ENCODE results near the gene DKC1.
"Not testable (repeated sequence)": the region's sequence is repeated elsewhere in the genome, so short reads cannot be mapped to it uniquely, and the experiment has no call there.

DKC1 gene

DNA sequence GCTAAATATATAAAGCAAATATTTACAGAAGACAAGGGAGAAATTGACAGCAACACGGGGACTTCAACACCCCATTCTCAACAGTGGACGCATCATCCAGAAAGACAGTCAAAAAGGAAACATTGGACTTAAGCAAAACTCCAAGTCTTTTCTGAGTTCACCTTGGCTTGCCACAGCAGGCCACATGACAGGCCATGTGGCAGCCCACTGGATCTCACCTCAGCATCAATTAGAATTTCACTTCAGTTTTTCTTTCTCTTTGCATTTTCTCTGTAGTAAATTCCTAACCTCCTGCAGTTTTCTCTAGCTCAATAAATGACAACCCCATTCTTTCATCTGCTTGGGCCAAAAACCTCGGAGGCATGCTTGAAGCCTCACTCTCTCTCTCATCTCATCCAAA lies 59.4 kb downstream of the DKC1 start:
- no peak overlapping the region for H3K4me3 ChIP-seq (ENCODE audit: low read length)
- H3K4me2 ChIP-seq (ENCODE audit: low read length) = no peak overlapping the region
- H3K9me3 ChIP-seq (ENCODE audit: control insufficient read depth, insufficient read depth, low read length) = no peaks in the 10 kb centered on the region
- H3K4me1 ChIP-seq (ENCODE audit: control insufficient read depth, low read length) = peaks cover 18% of the 10 kb centered on the region
- no peaks in the 10 kb centered on the region for H3K27me3 ChIP-seq (ENCODE audit: control insufficient read depth, low read length)
- H3K36me3 ChIP-seq (ENCODE audit: control insufficient read depth, low read length) = no peaks in the 10 kb centered on the region
- no peaks in the 10 kb centered on the region for H3F3A ChIP-seq (ENCODE audit: control insufficient read depth, insufficient read depth)
- H3K27ac ChIP-seq (ENCODE audit: low read depth, low read length) = no peak overlapping the region
- no peak for TF ChIP-seq EZH2phosphoT487 (IDR thresholded peaks at IDR 0.05; ENCODE audit: borderline replicate concordance, low read length)
- TF ChIP-seq, protein P1, sequence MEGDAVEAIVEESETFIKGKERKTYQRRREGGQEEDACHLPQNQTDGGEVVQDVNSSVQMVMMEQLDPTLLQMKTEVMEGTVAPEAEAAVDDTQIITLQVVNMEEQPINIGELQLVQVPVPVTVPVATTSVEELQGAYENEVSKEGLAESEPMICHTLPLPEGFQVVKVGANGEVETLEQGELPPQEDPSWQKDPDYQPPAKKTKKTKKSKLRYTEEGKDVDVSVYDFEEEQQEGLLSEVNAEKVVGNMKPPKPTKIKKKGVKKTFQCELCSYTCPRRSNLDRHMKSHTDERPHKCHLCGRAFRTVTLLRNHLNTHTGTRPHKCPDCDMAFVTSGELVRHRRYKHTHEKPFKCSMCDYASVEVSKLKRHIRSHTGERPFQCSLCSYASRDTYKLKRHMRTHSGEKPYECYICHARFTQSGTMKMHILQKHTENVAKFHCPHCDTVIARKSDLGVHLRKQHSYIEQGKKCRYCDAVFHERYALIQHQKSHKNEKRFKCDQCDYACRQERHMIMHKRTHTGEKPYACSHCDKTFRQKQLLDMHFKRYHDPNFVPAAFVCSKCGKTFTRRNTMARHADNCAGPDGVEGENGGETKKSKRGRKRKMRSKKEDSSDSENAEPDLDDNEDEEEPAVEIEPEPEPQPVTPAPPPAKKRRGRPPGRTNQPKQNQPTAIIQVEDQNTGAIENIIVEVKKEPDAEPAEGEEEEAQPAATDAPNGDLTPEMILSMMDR (IDR thresholded peaks at IDR 0.05; ENCODE audit: low read depth, low read length, poor library complexity, severe bottlenecking) = no peak
- no peaks in the 10 kb centered on the region for H3K9me2 ChIP-seq (replicated peaks; ENCODE audit: control insufficient read depth, low read length)
- no peaks in the 10 kb centered on the region for H4K20me1 ChIP-seq (ENCODE audit: control insufficient read depth, insufficient read depth, low read depth, low read length)
- no peaks in the 10 kb centered on the region for H3K79me2 ChIP-seq (ENCODE audit: control insufficient read depth, low read length)

DNA sequence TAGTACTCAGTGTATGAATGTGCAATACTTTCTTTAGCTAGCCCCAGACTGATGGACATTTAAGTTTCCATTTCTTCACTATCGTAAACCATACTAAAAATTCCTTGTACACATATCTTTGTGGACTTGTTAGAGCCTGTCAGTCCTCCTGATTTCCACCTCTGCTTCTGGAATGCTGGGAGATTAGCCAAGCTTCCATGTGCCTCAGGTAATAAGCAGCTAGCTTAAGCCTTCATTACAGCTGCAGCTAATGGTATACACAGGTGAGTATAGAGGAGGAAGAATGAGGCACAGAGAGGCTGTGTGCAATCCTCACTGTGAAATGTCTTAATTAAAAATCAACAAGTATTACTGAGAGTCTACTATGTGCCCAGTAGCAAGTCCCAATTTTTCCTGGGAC lies 62.0 kb downstream of the DKC1 start:
- Histone ChIP-seq H4K20me1 (ENCODE audit: control insufficient read depth, insufficient read depth, low read depth, low read length) (no peaks in the 10 kb centered on the region), H3K9me3 (ENCODE audit: control insufficient read depth, insufficient read depth, low read length) (no peaks in the 10 kb centered on the region), H3K4me1 (ENCODE audit: control insufficient read depth, low read length) (peaks cover 19% of the 10 kb centered on the region), H3K27me3 (ENCODE audit: control insufficient read depth, low read length) (no peaks in the 10 kb centered on the region), H3K9me2 (replicated peaks; ENCODE audit: control insufficient read depth, low read length) (no peaks in the 10 kb centered on the region), H3K36me3 (ENCODE audit: control insufficient read depth, low read length) (no peaks in the 10 kb centered on the region), H3K79me2 (ENCODE audit: control insufficient read depth, low read length) (no peaks in the 10 kb centered on the region), H3K27ac (ENCODE audit: low read depth, low read length) (no peak overlapping the region), H3K4me2 (ENCODE audit: low read length) (no peak overlapping the region), H3F3A (ENCODE audit: control insufficient read depth, insufficient read depth) (no peaks in the 10 kb centered on the region), H3K4me3 (ENCODE audit: low read length) (no peak overlapping the region)
- no peak for TF ChIP-seq EZH2phosphoT487 (IDR thresholded peaks at IDR 0.05; ENCODE audit: borderline replicate concordance, low read length)
- TF ChIP-seq, protein P1 (IDR thresholded peaks at IDR 0.05; ENCODE audit: low read depth, low read length, poor library complexity, severe bottlenecking) = no peak

DNA sequence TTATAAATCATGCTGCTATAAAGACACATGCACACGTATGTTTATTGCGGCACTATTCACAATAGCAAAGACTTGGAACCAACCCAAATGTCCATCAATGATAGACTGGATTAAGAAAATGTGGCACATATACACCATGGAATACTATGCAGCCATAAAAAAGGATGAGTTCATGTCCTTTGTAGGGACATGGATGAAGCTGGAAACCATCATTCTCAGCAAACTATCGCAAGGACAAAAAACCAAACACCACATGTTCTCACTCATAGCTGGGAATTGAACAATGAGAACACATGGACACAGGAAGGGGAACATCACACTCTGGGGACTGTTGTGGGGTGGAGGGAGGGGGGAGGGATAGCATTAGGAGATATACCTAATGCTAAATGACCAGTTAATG lies 62.9 kb downstream of the DKC1 start:
- not testable (repeated sequence) for H3K27ac ChIP-seq (ENCODE audit: low read depth, low read length); H3F3A ChIP-seq (ENCODE audit: control insufficient read depth, insufficient read depth)

More for the DNA sequence above, 62.9 kb downstream of the DKC1 start:
- H3K9me2 ChIP-seq (replicated peaks; ENCODE audit: control insufficient read depth, low read length); H3K4me2 ChIP-seq (ENCODE audit: low read length); H3K36me3 ChIP-seq (ENCODE audit: control insufficient read depth, low read length); H3K79me2 ChIP-seq (ENCODE audit: control insufficient read depth, low read length); H3K4me3 ChIP-seq (ENCODE audit: low read length); H3K27me3 ChIP-seq (ENCODE audit: control insufficient read depth, low read length); H3K9me3 ChIP-seq (ENCODE audit: control insufficient read depth, insufficient read depth, low read length); H4K20me1 ChIP-seq (ENCODE audit: control insufficient read depth, insufficient read depth, low read depth, low read length): not testable (repeated sequence)
- peaks cover 11% of the 10 kb centered on the region for H3K4me1 ChIP-seq (ENCODE audit: control insufficient read depth, low read length)
